ENCODE results near the gene NMS.
"Not testable (repeated sequence)": the region's sequence is repeated elsewhere in the genome, so short reads cannot be mapped to it uniquely, and the experiment has no call there.

The NMS gene

DNA sequence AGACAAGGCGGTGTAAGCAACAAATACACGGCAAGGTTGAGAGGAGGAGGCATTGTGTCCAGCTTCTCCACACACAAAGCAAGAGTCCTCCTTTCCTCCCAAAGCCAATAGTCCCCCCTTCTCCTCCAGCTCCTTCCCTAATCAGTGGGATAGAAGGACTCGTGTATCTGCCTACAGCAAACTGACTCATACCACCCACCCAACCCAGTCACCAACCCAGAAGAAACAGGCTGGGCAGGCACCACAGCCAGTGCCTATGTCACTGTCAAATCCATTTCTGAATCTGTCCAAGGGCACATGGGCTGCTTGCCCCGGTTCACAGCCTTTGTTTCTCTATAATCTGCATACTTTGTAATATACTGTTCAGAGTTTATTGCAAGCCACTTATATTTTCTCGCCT lies 19.2 kb upstream of the NMS start:
- H3K27me3 ChIP-seq (ENCODE audit: insufficient read depth, low read length): no peaks in the 10 kb centered on the region; the same call in 1 of the 2 replicates
- H3K4me2 ChIP-seq (ENCODE audit: low read length): no peak overlapping the region
- H4K20me1 ChIP-seq (ENCODE audit: insufficient read depth, low read length): no peaks in the 10 kb centered on the region
- H3K27ac ChIP-seq (ENCODE audit: low read depth, low read length, poor library complexity, severe bottlenecking): no peak overlapping the region
- no peaks in the 10 kb centered on the region for H3K79me2 ChIP-seq (ENCODE audit: insufficient read depth, low read length)
- no peaks in the 10 kb centered on the region for H3K36me3 ChIP-seq (ENCODE audit: insufficient read depth, low read length)
- H3K9me2 ChIP-seq (ENCODE audit: low read depth, low read length): no peaks in the 10 kb centered on the region
- no peak overlapping the region for H3K9ac ChIP-seq (ENCODE audit: low read length)
- no peak for TF ChIP-seq EZH2 (IDR thresholded peaks at IDR 0.05; ENCODE audit: borderline replicate concordance, low read length)
- TF ChIP-seq, protein P1, sequence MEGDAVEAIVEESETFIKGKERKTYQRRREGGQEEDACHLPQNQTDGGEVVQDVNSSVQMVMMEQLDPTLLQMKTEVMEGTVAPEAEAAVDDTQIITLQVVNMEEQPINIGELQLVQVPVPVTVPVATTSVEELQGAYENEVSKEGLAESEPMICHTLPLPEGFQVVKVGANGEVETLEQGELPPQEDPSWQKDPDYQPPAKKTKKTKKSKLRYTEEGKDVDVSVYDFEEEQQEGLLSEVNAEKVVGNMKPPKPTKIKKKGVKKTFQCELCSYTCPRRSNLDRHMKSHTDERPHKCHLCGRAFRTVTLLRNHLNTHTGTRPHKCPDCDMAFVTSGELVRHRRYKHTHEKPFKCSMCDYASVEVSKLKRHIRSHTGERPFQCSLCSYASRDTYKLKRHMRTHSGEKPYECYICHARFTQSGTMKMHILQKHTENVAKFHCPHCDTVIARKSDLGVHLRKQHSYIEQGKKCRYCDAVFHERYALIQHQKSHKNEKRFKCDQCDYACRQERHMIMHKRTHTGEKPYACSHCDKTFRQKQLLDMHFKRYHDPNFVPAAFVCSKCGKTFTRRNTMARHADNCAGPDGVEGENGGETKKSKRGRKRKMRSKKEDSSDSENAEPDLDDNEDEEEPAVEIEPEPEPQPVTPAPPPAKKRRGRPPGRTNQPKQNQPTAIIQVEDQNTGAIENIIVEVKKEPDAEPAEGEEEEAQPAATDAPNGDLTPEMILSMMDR (IDR thresholded peaks at IDR 0.05; ENCODE audit: low read length): no peak
- H3K4me1 ChIP-seq (ENCODE audit: insufficient read depth, low read length, severe bottlenecking): no peaks in the 10 kb centered on the region
- 0 out of 2 replicates have a peak, but pooled peaks cover 3% of the 10 kb centered on the region for H3K9me3 ChIP-seq (ENCODE audit: low read length)
- no peak overlapping the region for H3K4me3 ChIP-seq (ENCODE audit: low read depth, low read length, poor library complexity, severe bottlenecking)
- no peaks in the 10 kb centered on the region for H3F3A ChIP-seq (ENCODE audit: insufficient read depth, low read length)
- no peak overlapping the region for H2AFZ ChIP-seq (ENCODE audit: low read length)

DNA sequence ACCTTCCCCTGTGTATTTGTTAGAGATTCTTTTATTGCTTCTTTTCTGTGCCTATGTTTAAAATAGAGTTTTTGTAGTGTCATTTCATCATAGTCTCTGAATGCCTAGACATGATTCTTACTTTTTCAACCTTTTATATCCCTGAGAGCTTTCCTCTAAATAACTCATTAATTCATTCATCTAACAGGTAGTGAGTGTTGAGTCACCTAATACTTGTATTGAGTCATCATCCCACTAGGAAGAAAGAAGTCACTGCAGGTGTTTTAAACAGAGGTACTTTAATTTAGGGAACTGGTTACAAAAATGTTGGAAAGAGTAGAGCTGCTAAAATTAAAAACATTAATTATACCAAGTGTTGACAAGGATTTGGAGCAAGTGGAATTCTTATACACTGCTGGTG lies 18.5 kb upstream of the NMS start:
- no peaks in the 10 kb centered on the region for H4K20me1 ChIP-seq (ENCODE audit: insufficient read depth, low read length)
- no peak overlapping the region for H3K4me3 ChIP-seq (ENCODE audit: low read depth, low read length, poor library complexity, severe bottlenecking)
- H3K9ac ChIP-seq (ENCODE audit: low read length): no peak overlapping the region
- no peak overlapping the region for H3K4me2 ChIP-seq (ENCODE audit: low read length)
- H3K27me3 ChIP-seq (ENCODE audit: insufficient read depth, low read length): no peaks in the 10 kb centered on the region; the same call in 1 of the 2 replicates
- no peaks in the 10 kb centered on the region for H3K36me3 ChIP-seq (ENCODE audit: insufficient read depth, low read length)
- TF ChIP-seq, protein P1 (IDR thresholded peaks at IDR 0.05; ENCODE audit: low read length): no peak
- TF ChIP-seq EZH2 (IDR thresholded peaks at IDR 0.05; ENCODE audit: borderline replicate concordance, low read length): no peak
- H3K9me2 ChIP-seq (ENCODE audit: low read depth, low read length): no peaks in the 10 kb centered on the region
- no peak overlapping the region for H3K27ac ChIP-seq (ENCODE audit: low read depth, low read length, poor library complexity, severe bottlenecking)
- H3K9me3 ChIP-seq (ENCODE audit: low read length): peaks cover 4% of the 10 kb centered on the region; the same call in 1 of the 2 replicates
- no peaks in the 10 kb centered on the region for H3K4me1 ChIP-seq (ENCODE audit: insufficient read depth, low read length, severe bottlenecking)
- H2AFZ ChIP-seq (ENCODE audit: low read length): no peak overlapping the region
- H3F3A ChIP-seq (ENCODE audit: insufficient read depth, low read length): no peaks in the 10 kb centered on the region
- H3K79me2 ChIP-seq (ENCODE audit: insufficient read depth, low read length): no peaks in the 10 kb centered on the region

DNA sequence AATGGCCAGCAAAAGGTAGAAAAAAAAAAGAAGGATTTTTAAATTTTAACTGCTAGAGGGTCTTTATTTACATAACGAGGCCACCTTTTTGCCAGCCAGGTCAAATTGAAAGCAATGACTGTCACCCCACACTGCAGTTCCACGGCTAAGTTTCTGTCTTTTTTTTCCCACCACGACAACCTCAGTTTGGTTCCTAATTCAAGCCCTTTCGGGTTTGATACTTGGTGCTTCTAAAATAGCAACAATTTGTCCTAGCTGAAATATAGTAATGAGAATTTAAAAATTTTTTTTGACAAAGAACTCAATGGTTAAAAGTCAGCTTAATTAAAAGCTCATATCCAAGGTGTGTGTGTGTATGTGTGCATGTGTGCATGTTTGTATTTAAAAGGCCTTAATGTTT lies 16.4 kb upstream of the NMS start:
- Histone ChIP-seq H3K4me2 (ENCODE audit: low read length) (no peak overlapping the region), H3K79me2 (ENCODE audit: insufficient read depth, low read length) (no peaks in the 10 kb centered on the region), H3K4me3 (ENCODE audit: low read depth, low read length, poor library complexity, severe bottlenecking) (no peak overlapping the region), H3K4me1 (ENCODE audit: insufficient read depth, low read length, severe bottlenecking) (no peaks in the 10 kb centered on the region), H4K20me1 (ENCODE audit: insufficient read depth, low read length) (no peaks in the 10 kb centered on the region), H3K36me3 (ENCODE audit: insufficient read depth, low read length) (no peaks in the 10 kb centered on the region), H3K27ac (ENCODE audit: low read depth, low read length, poor library complexity, severe bottlenecking) (no peak overlapping the region), H3K9me2 (ENCODE audit: low read depth, low read length) (no peaks in the 10 kb centered on the region), H3F3A (ENCODE audit: insufficient read depth, low read length) (no peaks in the 10 kb centered on the region), H2AFZ (ENCODE audit: low read length) (no peak overlapping the region), H3K9ac (ENCODE audit: low read length) (no peak overlapping the region), H3K9me3 (ENCODE audit: low read length) (peaks cover 8% of the 10 kb centered on the region), H3K27me3 (ENCODE audit: insufficient read depth, low read length) (no peaks in the 10 kb centered on the region)
- TF ChIP-seq, protein P1 (IDR thresholded peaks at IDR 0.05; ENCODE audit: low read length): no peak
- TF ChIP-seq EZH2 (IDR thresholded peaks at IDR 0.05; ENCODE audit: borderline replicate concordance, low read length): no peak

DNA sequence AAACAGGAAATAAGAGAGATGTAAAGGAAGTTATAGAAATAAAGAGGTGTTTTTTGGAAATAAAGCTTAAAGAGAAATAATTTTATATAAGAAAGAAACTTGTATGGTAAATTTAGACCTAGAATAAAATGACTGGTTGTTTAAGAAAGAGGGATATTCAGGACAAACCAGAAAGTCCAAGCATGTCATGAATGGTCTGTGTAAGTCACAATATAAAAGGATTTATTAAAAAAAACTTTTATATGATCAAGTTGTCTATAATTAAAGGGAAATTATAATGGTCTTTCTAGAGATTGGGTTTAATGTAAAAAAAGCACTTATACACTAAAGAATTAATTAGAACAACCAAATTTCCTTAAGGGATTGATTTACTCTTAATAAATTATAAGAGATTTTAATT lies 13.9 kb upstream of the NMS start:
- not testable (repeated sequence) for H2AFZ ChIP-seq (ENCODE audit: low read length); H4K20me1 ChIP-seq (ENCODE audit: insufficient read depth, low read length); H3K9me2 ChIP-seq (ENCODE audit: low read depth, low read length); H3K27ac ChIP-seq (ENCODE audit: low read depth, low read length, poor library complexity, severe bottlenecking); H3K9me3 ChIP-seq (ENCODE audit: low read length); H3K79me2 ChIP-seq (ENCODE audit: insufficient read depth, low read length); H3K4me3 ChIP-seq (ENCODE audit: low read depth, low read length, poor library complexity, severe bottlenecking); H3F3A ChIP-seq (ENCODE audit: insufficient read depth, low read length); H3K4me1 ChIP-seq (ENCODE audit: insufficient read depth, low read length, severe bottlenecking); H3K9ac ChIP-seq (ENCODE audit: low read length); H3K27me3 ChIP-seq (ENCODE audit: insufficient read depth, low read length); H3K4me2 ChIP-seq (ENCODE audit: low read length); H3K36me3 ChIP-seq (ENCODE audit: insufficient read depth, low read length)
